MM.1S (cell line): Measurements from ENCODE around the gene CRYZL1.
A peak's percentile ranks its signal among the peaks of the same experiment; 100 is the strongest.

ENCODE experiments used
- DNase-seq: peaks from one replicate; pipeline ENCODE4 v3.0.0-alpha.2; 2015
- H2AFZ ChIP-seq: fragments of 300-600 bp; sonication (generic); 2 replicates; pipeline ENCODE4 v1.6.0; 2016; ENCODE audit warnings: antibody characterized with exemption, low read length
- H3F3A ChIP-seq: fragments of 300-600 bp; sonication (generic); 2 replicates; pipeline ENCODE4 v1.6.1; 2016; ENCODE audit warnings: mild to moderate bottlenecking, antibody characterized with exemption, low read length, moderate library complexity, mixed read lengths; ENCODE audit not compliant: insufficient read depth
- H3K27ac ChIP-seq: fragments of 300-600 bp; sonication (generic); 2 replicates; pipeline ENCODE4 v1.5.1; 2016; ENCODE audit warnings: mild to moderate bottlenecking, low read length
- H3K27me3 ChIP-seq: fragments of 300-600 bp; sonication (generic); replicated peaks from 2 replicates; pipeline ENCODE4 v1.6.0; 2016; ENCODE audit warnings: low read length; ENCODE audit not compliant: insufficient read depth
- H3K36me3 ChIP-seq: fragments of 300-600 bp; sonication (generic); replicated peaks from 2 replicates; pipeline ENCODE4 v1.6.1; 2016; ENCODE audit warnings: mild to moderate bottlenecking, low read length, mixed read lengths; ENCODE audit not compliant: insufficient read depth
- H3K4me1 ChIP-seq: fragments of 300-600 bp; sonication (generic); 2 replicates; pipeline ENCODE4 v1.6.1; 2016; ENCODE audit warnings: low read length, mixed read lengths
- H3K4me2 ChIP-seq: fragments of 300-600 bp; sonication (generic); 2 replicates; pipeline ENCODE4 v1.6.0; 2016; ENCODE audit warnings: low read depth, low read length
- H3K4me3 ChIP-seq: fragments of 300-600 bp; sonication (generic); 2 replicates; pipeline ENCODE4 v1.5.1; 2016; ENCODE audit warnings: low read length, mixed read lengths
- H3K79me2 ChIP-seq: fragments of 300-600 bp; sonication (generic); 2 replicates; pipeline ENCODE4 v1.6.1; 2016; ENCODE audit warnings: mixed run types, low read length, mixed read lengths
- H3K9ac ChIP-seq: fragments of 300-600 bp; sonication (generic); 2 replicates; pipeline ENCODE4 v1.6.1; 2016; ENCODE audit warnings: low read length, mixed read lengths
- H3K9me2 ChIP-seq: fragments of 300-600 bp; sonication (generic); replicated peaks from 2 replicates; pipeline ENCODE4 v1.6.1; 2016; ENCODE audit warnings: mild to moderate bottlenecking, low read length, mixed read lengths; ENCODE audit not compliant: insufficient read depth
- H3K9me3 ChIP-seq: fragments of 300-600 bp; sonication (generic); replicated peaks from 2 replicates; pipeline ENCODE4 v1.6.1; 2016; ENCODE audit warnings: mild to moderate bottlenecking, low read length, mixed read lengths; ENCODE audit not compliant: insufficient read depth
- H4K20me1 ChIP-seq: fragments of 300-600 bp; sonication (generic); 2 replicates; pipeline ENCODE4 v1.6.1; 2016; ENCODE audit warnings: mild to moderate bottlenecking, low read length, moderate library complexity, mixed read lengths; ENCODE audit not compliant: insufficient read depth
- CTCF ChIP-seq: fragments of 300-600 bp; sonication (generic); IDR thresholded peaks from 2 replicates; pipeline ENCODE4 v1.5.1; 2016; ENCODE audit warnings: antibody characterized with exemption, low read length, mixed read lengths
- EZH2 ChIP-seq: fragments of 300-600 bp; sonication (generic); optimal IDR thresholded peaks from 2 replicates; pipeline ENCODE3; 2017; ENCODE audit warnings: low read depth, mild to moderate bottlenecking, antibody characterized with exemption, low read length, mixed read lengths
- EZH2phosphoT487 ChIP-seq: fragments of 300-600 bp; sonication (generic); IDR thresholded peaks from 2 replicates; pipeline ENCODE4 v1.6.1; 2018; ENCODE audit warnings: antibody characterized with exemption, low read length

Gene CRYZL1

GRCh38 chr21:33670076-33670978 lies 28.8 kb upstream of the CRYZL1 start:
- no peak overlapping the region for H3K4me3 ChIP-seq
- no peaks in the 10 kb centered on the region for H3K9me3 ChIP-seq
- DNase-seq = peak; percentile 4
- H2AFZ ChIP-seq = no peak overlapping the region
- H3K36me3 ChIP-seq = no peaks in the 10 kb centered on the region
- peaks cover 26% of the 10 kb centered on the region for H3K79me2 ChIP-seq
- no peak overlapping the region for H3K27ac ChIP-seq
- no peaks in the 10 kb centered on the region for H4K20me1 ChIP-seq
- no peak overlapping the region for H3K9ac ChIP-seq
- no peak overlapping the region for H3K4me2 ChIP-seq
- H3K4me1 ChIP-seq = no peaks in the 10 kb centered on the region
- no peaks in the 10 kb centered on the region for H3K9me2 ChIP-seq
- TF ChIP-seq EZH2 = no peak
- no peak for TF ChIP-seq CTCF
- TF ChIP-seq EZH2phosphoT487 = no peak
- no peaks in the 10 kb centered on the region for H3K27me3 ChIP-seq
- H3F3A ChIP-seq = no peaks in the 10 kb centered on the region

GRCh38 chr21:33668620-33669019 lies 27.1 kb upstream of the CRYZL1 start:
- H3K4me3 ChIP-seq = no peak overlapping the region
- no peaks in the 10 kb centered on the region for H4K20me1 ChIP-seq
- DNase-seq = no peak
- TF ChIP-seq EZH2phosphoT487 (no peak), CTCF (no peak), EZH2 (no peak)
- no peak overlapping the region for H3K27ac ChIP-seq
- H3K36me3 ChIP-seq = no peaks in the 10 kb centered on the region
- H3K9me3 ChIP-seq = no peaks in the 10 kb centered on the region
- H3K9ac ChIP-seq = no peak overlapping the region
- no peak overlapping the region for H2AFZ ChIP-seq
- H3K9me2 ChIP-seq = no peaks in the 10 kb centered on the region
- H3K4me2 ChIP-seq = no peak overlapping the region
- peaks cover 36% of the 10 kb centered on the region for H3K79me2 ChIP-seq
- H3F3A ChIP-seq = no peaks in the 10 kb centered on the region
- H3K27me3 ChIP-seq = no peaks in the 10 kb centered on the region
- no peaks in the 10 kb centered on the region for H3K4me1 ChIP-seq

- no peaks in the 10 kb centered on the region for H4K20me1 ChIP-seq
- DNase-seq = no peak
- H3K4me3 ChIP-seq = no peak overlapping the region
- peaks cover 36% of the 10 kb centered on the region for H3K79me2 ChIP-seq
- no peak overlapping the region for H2AFZ ChIP-seq
- no peaks in the 10 kb centered on the region for H3K9me2 ChIP-seq
- H3K4me1 ChIP-seq = no peaks in the 10 kb centered on the region
- no peak for TF ChIP-seq CTCF
- no peak for TF ChIP-seq EZH2phosphoT487
- no peak for TF ChIP-seq EZH2
- H3F3A ChIP-seq = no peaks in the 10 kb centered on the region
- no peak overlapping the region for H3K9ac ChIP-seq
- no peak overlapping the region for H3K4me2 ChIP-seq
- H3K27me3 ChIP-seq = no peaks in the 10 kb centered on the region
- H3K27ac ChIP-seq = no peak overlapping the region
- H3K9me3 ChIP-seq = no peaks in the 10 kb centered on the region
- H3K36me3 ChIP-seq = no peaks in the 10 kb centered on the region
Measured at GRCh38 chr21:33668180-33668579, 26.6 kb upstream of the CRYZL1 start.
